NCI-H345 (cell line): ENCODE data around the gene EFCAB9.

Experiments used
- DNase-seq: peaks from one replicate; lab custom pipeline; 2025; lab: John Stamatoyannopoulos, UW

The EFCAB9 gene

GRCh38 chr5:172243302-172243701 is 49.3 kb downstream of the EFCAB9 start:
- no peak for DNase-seq

DNA sequence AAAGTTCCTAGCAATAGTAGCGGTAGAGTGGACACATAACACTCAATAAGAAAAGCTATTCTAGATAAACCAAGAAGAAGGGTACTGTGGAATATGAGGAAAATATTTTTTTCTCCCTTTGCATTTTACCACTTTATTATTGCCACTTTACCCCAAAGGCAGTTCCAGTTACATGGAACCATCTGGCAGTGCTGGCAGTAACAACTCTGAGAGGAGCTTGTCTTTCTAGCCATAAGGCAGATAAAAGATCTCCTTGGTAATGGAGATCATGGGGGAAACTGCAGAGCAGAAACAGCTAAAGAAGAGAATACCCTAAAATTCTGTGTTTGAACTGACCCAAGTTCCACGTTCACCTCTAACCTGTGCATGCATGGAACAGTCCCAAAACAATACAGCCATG is 51.1 kb downstream of the EFCAB9 start:
- DNase-seq: no peak

DNA sequence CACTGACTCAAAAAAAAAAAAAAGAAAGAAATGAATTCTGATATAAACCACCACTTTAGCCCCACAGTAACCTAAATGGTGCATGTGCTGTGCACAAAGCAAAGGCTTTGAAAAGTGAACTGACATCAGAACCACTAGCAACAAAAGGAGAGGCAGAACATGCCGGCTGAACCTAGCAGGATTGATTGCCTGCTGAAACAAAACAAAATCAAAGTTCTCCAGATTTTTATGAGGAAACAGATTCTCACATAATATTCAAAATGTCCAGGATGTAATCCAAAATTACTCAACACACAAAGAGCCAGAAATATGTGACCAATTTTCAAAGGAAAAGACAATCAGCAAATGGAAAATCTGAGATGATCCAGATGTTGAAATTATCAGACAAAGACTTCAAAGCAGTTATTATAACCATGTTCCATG is 51.7 kb downstream of the EFCAB9 start:
- DNase-seq: no peak

DNA sequence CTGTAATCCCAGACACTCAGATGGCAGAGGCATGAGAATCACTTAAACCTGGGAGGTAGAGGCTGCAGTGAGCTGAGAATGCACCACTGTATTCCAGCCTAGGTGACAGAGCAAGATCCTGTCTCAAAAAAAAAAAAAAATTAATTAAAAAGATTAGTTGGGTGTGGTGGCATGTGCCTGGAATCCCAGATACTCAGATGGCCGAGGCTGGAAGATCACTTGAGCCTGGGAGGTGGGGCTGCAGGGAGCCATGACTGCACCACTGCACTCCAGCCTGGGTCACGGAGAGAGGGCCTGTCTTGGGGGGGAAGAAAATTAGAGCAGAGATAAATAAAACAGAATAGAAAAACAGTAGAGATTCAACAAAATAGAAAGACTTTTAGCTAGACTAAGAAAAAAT is 54.7 kb downstream of the EFCAB9 start:
- no peak for DNase-seq

DNA sequence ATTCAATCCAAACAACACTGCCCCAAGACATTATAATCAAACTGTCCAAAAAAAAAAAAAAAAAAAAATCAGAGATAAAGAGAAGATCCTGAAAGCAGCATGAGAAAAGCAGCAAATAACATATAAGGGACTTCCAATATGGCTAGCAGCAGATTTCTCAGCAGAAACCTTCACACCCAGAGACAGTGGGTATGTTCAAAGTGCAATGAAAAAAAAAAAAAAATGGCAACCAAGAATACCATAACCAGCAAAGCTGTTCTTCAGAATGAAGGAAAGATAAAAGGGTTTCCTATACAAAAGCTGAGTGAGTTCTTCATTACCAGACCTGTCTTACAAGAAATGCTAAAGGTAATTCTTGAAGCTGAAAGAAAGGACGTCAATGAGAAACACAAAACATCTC is 57.4 kb downstream of the EFCAB9 start:
- DNase-seq: no peak

GRCh38 chr5:172252501-172252900 is 58.5 kb downstream of the EFCAB9 start:
- no peak for DNase-seq
